Upper lobe of left lung (tissue), 4 donors: Measurements from ENCODE around the gene UIMC1.

Source experiments
- CTCF ChIP-seq, 6 experiments: fragments of 450-650 bp in 4 of 6; fragments of 200-600 bp in 2 of 6; sonication (generic) in 2 of 6; IDR thresholded peaks; one replicate each; pipeline ENCODE4 v1.5.1; 2016 to 2019; ENCODE audit warnings: antibody characterized with exemption in 6 of 6
- EP300 ChIP-seq, 4 donors: sonication (generic); formaldehyde crosslinking; IDR thresholded peaks; one replicate each; pipeline ENCODE4 v1.5.1; 2017; ENCODE audit warnings: antibody characterized with exemption in 4 of 4, control low read depth in 2 of 4
- POLR2A ChIP-seq, 4 donors: fragments of 450-650 bp; IDR thresholded peaks; one replicate each; pipeline ENCODE4 v1.5.1; 2016 to 2017; ENCODE audit warnings: antibody characterized with exemption in 4 of 4, mild to moderate bottlenecking in 2 of 4
- POLR2AphosphoS5 ChIP-seq, 2 donors: sonication (generic); formaldehyde crosslinking; IDR thresholded peaks; one replicate each; pipeline ENCODE4 v1.5.1; 2017; ENCODE audit warnings: antibody characterized with exemption in 2 of 2

DNA sequence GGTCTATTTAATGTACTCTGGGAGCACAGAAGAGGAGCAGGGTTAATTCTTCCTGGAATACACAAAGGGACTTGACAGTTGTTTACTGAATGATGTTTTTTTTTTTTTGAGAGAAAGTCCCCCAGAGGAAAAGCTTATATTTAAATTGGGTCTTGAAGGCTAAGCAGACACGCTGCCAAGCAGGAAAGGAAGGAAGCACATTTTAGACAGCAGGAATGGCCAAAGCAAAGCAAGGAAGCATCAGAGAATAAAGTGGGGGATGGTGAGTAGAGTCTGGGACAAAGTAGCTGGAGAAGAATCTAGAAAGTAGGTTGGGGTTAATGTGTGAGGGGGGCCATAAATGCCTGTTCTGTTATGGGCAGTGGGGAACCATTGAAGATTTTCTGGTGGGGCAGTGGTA is 37.4 kb upstream of the UIMC1 start:
- TF ChIP-seq POLR2AphosphoS5 (IDR thresholded peaks at IDR 0.05) (no peak), CTCF (IDR thresholded peaks at IDR 0.05) (no peak), POLR2A (IDR thresholded peaks at IDR 0.05) (no peak), EP300 (IDR thresholded peaks at IDR 0.05) (no peak)
